H9 (cell line): ENCODE data around the gene PJA1. TPM values are rescaled to one million over a fixed set of nuclear protein-coding genes. Genes with fewer than 3 reads are reported as not detected.

Experiments
- DNase-seq: peaks from one replicate; pipeline ENCODE4 v3.0.0-alpha.2; 2017
- H2AFZ ChIP-seq: one replicate; pipeline ENCODE4 v1.6.1; 2013; ENCODE audit warnings: mild to moderate bottlenecking, low read length, control low read depth, moderate library complexity
- H2AK5ac ChIP-seq: 2 replicates; pipeline ENCODE4 v1.6.1; 2013; ENCODE audit warnings: low read length, control low read depth, mixed read lengths; ENCODE audit not compliant: insufficient read length
- H2BK120ac ChIP-seq: one replicate; pipeline ENCODE4 v1.6.1; 2013; ENCODE audit warnings: low read depth, mild to moderate bottlenecking, low read length, control low read depth, inconsistent platforms; ENCODE audit not compliant: poor library complexity, severe bottlenecking
- H2BK12ac ChIP-seq: 2 replicates; pipeline ENCODE4 v1.6.1; 2013; ENCODE audit warnings: low read length, control low read depth, mixed read lengths, low read depth; ENCODE audit not compliant: insufficient read length
- H2BK15ac ChIP-seq: 2 replicates; pipeline ENCODE4 v1.6.1; 2013; ENCODE audit warnings: low read depth, low read length, control low read depth
- H2BK20ac ChIP-seq: one replicate; pipeline ENCODE4 v1.6.1; 2013; ENCODE audit warnings: low read depth, mild to moderate bottlenecking, low read length, control low read depth, inconsistent platforms; ENCODE audit not compliant: poor library complexity, severe bottlenecking
- H2BK5ac ChIP-seq: 2 replicates; pipeline ENCODE4 v1.6.1; 2013; ENCODE audit warnings: low read length, control low read depth, mixed read lengths; ENCODE audit not compliant: insufficient read length
- H3K14ac ChIP-seq: 2 replicates; pipeline ENCODE4 v1.6.1; 2013; ENCODE audit warnings: low read length, control low read depth; ENCODE audit not compliant: insufficient read depth
- H3K18ac ChIP-seq: 2 replicates; pipeline ENCODE4 v1.6.1; 2013; ENCODE audit warnings: low read depth, mild to moderate bottlenecking, mixed read lengths, low read length, control low read depth; ENCODE audit not compliant: insufficient read length
- H3K23ac ChIP-seq: 2 replicates; pipeline ENCODE4 v1.6.1; 2013; ENCODE audit warnings: low read length, control low read depth, mixed read lengths, low read depth; ENCODE audit not compliant: insufficient read length
- H3K23me2 ChIP-seq: 2 replicates; pipeline ENCODE4 v1.6.1; 2013; ENCODE audit warnings: low read depth, mild to moderate bottlenecking, mixed read lengths, low read length, control low read depth; ENCODE audit not compliant: insufficient read length, poor library complexity, severe bottlenecking
- H3K27ac ChIP-seq: 2 replicates; pipeline ENCODE4 v1.5.1; 2013; ENCODE audit warnings: low read length, control low read depth, mixed read lengths, low read depth; ENCODE audit not compliant: insufficient read length
- H3K27me3 ChIP-seq: 2 replicates; pipeline ENCODE4 v1.6.1; 2013; ENCODE audit warnings: low read length, control low read depth, inconsistent platforms; ENCODE audit not compliant: insufficient read depth
- H3K4ac ChIP-seq: 2 replicates; pipeline ENCODE4 v1.6.1; 2013; ENCODE audit warnings: low read depth, mild to moderate bottlenecking, control low read depth, inconsistent platforms, low read length, moderate library complexity
- H3K4me1 ChIP-seq: 2 replicates; pipeline ENCODE4 v1.6.1; 2013; ENCODE audit warnings: low read length, control low read depth, inconsistent platforms; ENCODE audit not compliant: insufficient read depth
- H3K4me2 ChIP-seq: 2 replicates; pipeline ENCODE4 v1.6.1; 2013; ENCODE audit warnings: low read length, control low read depth, mixed read lengths; ENCODE audit not compliant: insufficient read length, insufficient read depth
- H3K56ac ChIP-seq: 2 replicates; pipeline ENCODE4 v1.6.1; 2013; ENCODE audit warnings: low read depth, mild to moderate bottlenecking, mixed read lengths, low read length, control low read depth; ENCODE audit not compliant: insufficient read length
- H3K79me1 ChIP-seq: 2 replicates; pipeline ENCODE4 v1.6.1; 2013; ENCODE audit warnings: low read depth, mild to moderate bottlenecking, moderate library complexity, low read length, control low read depth, inconsistent platforms; ENCODE audit not compliant: insufficient read depth, poor library complexity, severe bottlenecking
- H3K79me2 ChIP-seq: 2 replicates; pipeline ENCODE4 v1.6.1; 2013; ENCODE audit warnings: low read length, control low read depth, inconsistent platforms; ENCODE audit not compliant: insufficient read depth
- H3K9ac ChIP-seq: 2 replicates; pipeline ENCODE4 v1.6.1; 2013; ENCODE audit warnings: low read length, control low read depth, mixed read lengths; ENCODE audit not compliant: insufficient read length; ENCODE audit errors: extremely low read depth
- H3K9me3 ChIP-seq: one replicate; pipeline ENCODE4 v1.6.1; 2013; ENCODE audit warnings: low read depth, low read length, inconsistent platforms; ENCODE audit not compliant: control insufficient read depth
- H3T11ph ChIP-seq: one replicate; pipeline ENCODE4 v1.6.1; 2013; ENCODE audit warnings: mild to moderate bottlenecking, low read length, control low read depth, inconsistent platforms
- H4K20me1 ChIP-seq: one replicate; pipeline ENCODE4 v1.6.1; 2013; ENCODE audit not compliant: control insufficient read depth, insufficient read length, insufficient read depth
- H4K5ac ChIP-seq: 2 replicates; pipeline ENCODE4 v1.6.1; 2013; ENCODE audit warnings: low read depth, mild to moderate bottlenecking, mixed read lengths, low read length, control low read depth; ENCODE audit not compliant: insufficient read length
- H4K8ac ChIP-seq: replicated peaks from 2 replicates; pipeline ENCODE4 v1.6.1; 2013; ENCODE audit warnings: low read length, control low read depth, mixed read lengths, low read depth; ENCODE audit not compliant: insufficient read length
- H4K91ac ChIP-seq: 2 replicates; pipeline ENCODE4 v1.6.1; 2013; ENCODE audit warnings: low read depth, mild to moderate bottlenecking, moderate library complexity, mixed read lengths, low read length, control low read depth; ENCODE audit not compliant: insufficient read length
- H3K27ac Mint-ChIP-seq, 3 experiments: 2 replicates in 2 of 3; 3 replicates in 1 of 3; pipeline ENCODE4 v1.8.0; 2020 to 2021; ENCODE audit warnings: mixed read lengths in 3 of 3, mild to moderate bottlenecking in 1 of 3, moderate library complexity in 1 of 3
- H3K27me3 Mint-ChIP-seq: 2 replicates; pipeline ENCODE4 v1.8.0; 2021; ENCODE audit warnings: low read depth, mild to moderate bottlenecking, moderate library complexity, mixed read lengths
- H3K36me3 Mint-ChIP-seq, 3 experiments: 2 replicates in 2 of 3; 3 replicates in 1 of 3; pipeline ENCODE4 v1.8.0; 2020 to 2021; ENCODE audit warnings: low read depth in 3 of 3, mixed read lengths in 3 of 3; ENCODE audit not compliant: insufficient read depth in 1 of 3
- H3K4me1 Mint-ChIP-seq, 2 experiments: 2 replicates each; pipeline ENCODE4 v1.8.0; 2020; ENCODE audit warnings: mixed read lengths in 2 of 2
- H3K4me3 Mint-ChIP-seq, 2 experiments: 2 replicates in 1 of 2; 3 replicates in 1 of 2; pipeline ENCODE4 v1.8.0; 2020 to 2021; ENCODE audit warnings: mild to moderate bottlenecking in 2 of 2, mixed read lengths in 2 of 2, moderate library complexity in 1 of 2
- H3K9me3 Mint-ChIP-seq, 2 experiments: 2 replicates in 1 of 2; 3 replicates in 1 of 2; pipeline ENCODE4 v1.8.0; 2020; ENCODE audit warnings: mild to moderate bottlenecking in 2 of 2, mixed read lengths in 2 of 2, moderate library complexity in 1 of 2
- CTCF ChIP-seq: fragments of 200-600 bp; sonication (generic); conservative IDR thresholded peaks from 3 replicates; pipeline ENCODE4 v1.8.0; 2021; ENCODE audit warnings: antibody characterized with exemption, mild to moderate bottlenecking
- WGBS: extraction: QIAGEN DNeasy Blood & Tissue Kit; methylation state at CpG from one replicate; pipeline ENCODE4 v1.1.7; 2013; ENCODE audit warnings: missing lambda C conversion rate, low lambda C conversion rate, mixed read lengths; ENCODE audit not compliant: insufficient read length; ENCODE audit errors: extremely low coverage; 5-methylcytosine and 5-hydroxymethylcytosine counted together
- total RNA-seq: library from RNA; stranded (reverse); gene quantifications from 2 replicates; pipeline ENCODE4 v1.2.1, GENCODE V29; 2021

The PJA1 gene
- total RNA-seq, 1 experiment from 2014 or later = 41.4 TPM

- no peak overlapping the region for H3K4me3 Mint-ChIP-seq
- peaks cover 66% of the 10 kb centered on the region for H3K27me3 Mint-ChIP-seq
- no peak overlapping the region for H2BK120ac ChIP-seq
- no peak overlapping the region for H3K56ac ChIP-seq
- H3K27me3 ChIP-seq = no peaks in the 10 kb centered on the region
- H3K23ac ChIP-seq = no peak overlapping the region
- no peak overlapping the region for H2BK20ac ChIP-seq
- H2AK5ac ChIP-seq = no peak overlapping the region
- H3T11ph ChIP-seq = no peak overlapping the region
- H3K27ac Mint-ChIP-seq = no peak overlapping the region
- DNase-seq = no peak
- no peak overlapping the region for H2BK12ac ChIP-seq
- no peak overlapping the region for H3K4ac ChIP-seq
- H3K18ac ChIP-seq = no peak overlapping the region
- no peak overlapping the region for H4K8ac ChIP-seq
- no peaks in the 10 kb centered on the region for H3K9me3 ChIP-seq
- H4K5ac ChIP-seq = no peak overlapping the region
- peaks cover 12 to 21% of the 10 kb centered on the region in 2 experiments for H3K4me1 Mint-ChIP-seq
- no peaks in the 10 kb centered on the region for H4K20me1 ChIP-seq
- whole genome bisulfite sequencing = no CpG with 5 or more reads among the region's 3 CpGs
- no peak overlapping the region for H3K4me2 ChIP-seq
- no peak overlapping the region for H3K27ac ChIP-seq
- no peak overlapping the region for H2BK15ac ChIP-seq
- TF ChIP-seq CTCF = no peak
- H3K23me2 ChIP-seq = no peaks in the 10 kb centered on the region
- H2BK5ac ChIP-seq = no peak overlapping the region
- no peak overlapping the region for H2AFZ ChIP-seq
- peaks cover 71 to 78% of the 10 kb centered on the region in 2 experiments for H3K9me3 Mint-ChIP-seq
- H3K4me1 ChIP-seq = no peaks in the 10 kb centered on the region
- H3K36me3 Mint-ChIP-seq = peaks cover 0 to 7% (median 5%) of the 10 kb centered on the region in 3 experiments; a peak in 4 of 7 replicates
- no peak overlapping the region for H4K91ac ChIP-seq
- H3K79me2 ChIP-seq = no peaks in the 10 kb centered on the region
- H3K79me1 ChIP-seq = no peaks in the 10 kb centered on the region
- no peak overlapping the region for H3K14ac ChIP-seq
- H3K9ac ChIP-seq = no peak overlapping the region
Observed at GRCh38 chrX:69178592-69178991, 13.3 kb upstream of the PJA1 start.
